H1 (cell line): ENCODE measurements around the gene SHC1. TPM values are rescaled to one million over a fixed set of nuclear protein-coding genes. Genes with fewer than 3 reads are reported as not detected.

Experiments used
- CTCF ChIA-PET: fragments of 300-600 bp; sonication (Branson Sonifier 250); formaldehyde crosslinking; loops from one replicate; lab custom pipeline; 2021; ENCODE audit not compliant: partially characterized antibody; lab: Charles Lee
- POLR2A ChIA-PET: fragments of 300-600 bp; sonication (Branson Sonifier 250); formaldehyde crosslinking; loops from one replicate; lab custom pipeline; 2021; ENCODE audit warnings: inconsistent platforms; ENCODE audit not compliant: partially characterized antibody; lab: Charles Lee
- DNase-seq, 2 experiments: peaks; one replicate each; pipeline versions ENCODE4 v3.0.0 to v3.0.0-alpha.2; 2010 to 2022; ENCODE audit warnings: low spot score in 2 of 2, low read depth in 1 of 2, mixed read lengths in 1 of 2
- FAIRE-seq: peaks from 2 replicates; lab custom pipeline; 2011; peaks lifted over from hg19 to GRCh38; lab: Jason Lieb, UNC
- H2AFZ ChIP-seq: 2 replicates; pipeline ENCODE4 v1.8.1; 2012; ENCODE audit warnings: low read length, inconsistent platforms
- H2AK5ac ChIP-seq: 2 replicates; pipeline ENCODE4 v1.6.1; 2013; ENCODE audit warnings: low read depth, low read length
- H2BK120ac ChIP-seq: replicated peaks from 2 replicates; pipeline ENCODE3; 2013; ENCODE audit warnings: low read depth, low read length, inconsistent platforms
- H2BK12ac ChIP-seq: 2 replicates; pipeline ENCODE4 v1.6.1; 2013; ENCODE audit warnings: low read depth, low read length
- H2BK15ac ChIP-seq: 2 replicates; pipeline ENCODE4 v1.6.1; 2013; ENCODE audit warnings: low read length
- H2BK20ac ChIP-seq: 2 replicates; pipeline ENCODE4 v1.6.1; 2013; ENCODE audit warnings: low read length
- H2BK5ac ChIP-seq: 2 replicates; pipeline ENCODE4 v1.6.1; 2013; ENCODE audit warnings: low read depth, low read length
- H3K14ac ChIP-seq: 2 replicates; pipeline ENCODE4 v1.6.1; 2013; ENCODE audit warnings: inconsistent platforms; ENCODE audit not compliant: insufficient read length
- H3K18ac ChIP-seq: 2 replicates; pipeline ENCODE4 v1.6.1; 2013; ENCODE audit warnings: low read length; ENCODE audit errors: extremely low read depth
- H3K23ac ChIP-seq: 2 replicates; pipeline ENCODE4 v1.6.1; 2013; ENCODE audit warnings: inconsistent platforms; ENCODE audit not compliant: insufficient read length
- H3K23me2 ChIP-seq: 2 replicates; pipeline ENCODE4 v1.6.1; 2013; ENCODE audit warnings: low read depth, low read length
- H3K27ac ChIP-seq: 2 replicates; pipeline ENCODE4 v1.6.1; 2011; ENCODE audit warnings: low read depth, low read length, inconsistent platforms
- H3K27me3 ChIP-seq, 4 experiments: replicated peaks in 1 of 4; 1 replicate in 1 of 4; 2 replicates in 3 of 4; pipeline versions ENCODE4 v1.6.1 to v1.8.1; 2011 to 2013; ENCODE audit warnings: low read length in 3 of 4, mild to moderate bottlenecking in 3 of 4, inconsistent platforms in 2 of 4, mixed read lengths in 2 of 4, moderate library complexity in 1 of 4; ENCODE audit not compliant: control insufficient read depth in 3 of 4, insufficient read depth in 3 of 4; ENCODE audit errors: extremely low read depth in 1 of 4
- H3K36me3 ChIP-seq, 4 experiments: 2 replicates each; pipeline versions ENCODE4 v1.6.1 to v1.8.1; 2011 to 2013; ENCODE audit warnings: mild to moderate bottlenecking in 4 of 4, low read length in 3 of 4, moderate library complexity in 2 of 4, control low read depth in 1 of 4, inconsistent platforms in 1 of 4; ENCODE audit not compliant: insufficient read depth in 4 of 4, control insufficient read depth in 2 of 4
- H3K4ac ChIP-seq: replicated peaks from 2 replicates; pipeline ENCODE3; 2013; ENCODE audit warnings: low read length, low read depth, mixed read lengths, inconsistent platforms; ENCODE audit not compliant: insufficient read length
- H3K4me1 ChIP-seq, 4 experiments: replicated peaks in 1 of 4; 1 replicate in 1 of 4; 2 replicates in 3 of 4; pipeline versions ENCODE4 v1.6.1 to v1.8.1; 2011 to 2013; ENCODE audit warnings: low read length in 3 of 4, inconsistent platforms in 2 of 4, mixed read lengths in 1 of 4; ENCODE audit not compliant: insufficient read depth in 4 of 4, control insufficient read depth in 3 of 4
- H3K4me2 ChIP-seq, 2 experiments: 2 replicates each; pipeline versions ENCODE4 v1.6.1 to v1.8.1; 2011 to 2013; ENCODE audit warnings: low read depth in 2 of 2, low read length in 2 of 2, control low read depth in 1 of 2, inconsistent platforms in 1 of 2, mild to moderate bottlenecking in 1 of 2; ENCODE audit not compliant: insufficient read depth in 1 of 2
- H3K4me3 ChIP-seq, 4 experiments: fragments of 200-600, 300-600 bp in 1 of 4; sonication (generic), shearing (Covaris generic), sonication (Bioruptor Twin) in 1 of 4; 2 replicates each; pipeline versions ENCODE4 v1.5.1 to v1.8.1; 2011 to 2016; ENCODE audit warnings: low read length in 4 of 4, low read depth in 3 of 4, control low read depth in 2 of 4, inconsistent platforms in 2 of 4, mild to moderate bottlenecking in 2 of 4, mixed read lengths in 1 of 4, moderate library complexity in 1 of 4; ENCODE audit not compliant: insufficient read depth in 2 of 4; ENCODE audit errors: extremely low read depth in 1 of 4
- H3K56ac ChIP-seq: replicated peaks from 2 replicates; pipeline ENCODE3; 2013; ENCODE audit warnings: low read depth, mild to moderate bottlenecking, mixed read lengths, low read length, inconsistent platforms; ENCODE audit not compliant: insufficient read length
- H3K79me1 ChIP-seq: 2 replicates; pipeline ENCODE4 v1.6.1; 2013; ENCODE audit warnings: low read depth, low read length, control low read depth
- H3K79me2 ChIP-seq, 2 experiments: 2 replicates each; pipeline versions ENCODE4 v1.6.1 to v1.8.1; 2012 to 2013; ENCODE audit warnings: low read length in 2 of 2, mild to moderate bottlenecking in 2 of 2, inconsistent platforms in 1 of 2; ENCODE audit not compliant: insufficient read depth in 2 of 2, control insufficient read depth in 1 of 2
- H3K9ac ChIP-seq, 4 experiments: replicated peaks in 1 of 4; 1 replicate in 1 of 4; 2 replicates in 3 of 4; pipeline versions ENCODE4 v1.6.1 to v1.8.1; 2011 to 2013; ENCODE audit warnings: low read depth in 3 of 4, low read length in 3 of 4, control low read depth in 2 of 4, mild to moderate bottlenecking in 2 of 4, moderate library complexity in 2 of 4, inconsistent platforms in 1 of 4; ENCODE audit errors: extremely low read depth in 1 of 4
- H3K9me3 ChIP-seq, 2 experiments: 2 replicates each; pipeline versions ENCODE4 v1.6.1 to v1.8.1; 2012 to 2013; ENCODE audit warnings: mild to moderate bottlenecking in 2 of 2, moderate library complexity in 2 of 2, control low read depth in 1 of 2, inconsistent platforms in 1 of 2, low read depth in 1 of 2, low read length in 1 of 2, mixed read lengths in 1 of 2; ENCODE audit not compliant: insufficient read depth in 2 of 2
- H4K20me1 ChIP-seq, 2 experiments: replicated peaks in 1 of 2; 2 replicates each; pipeline versions ENCODE3 to v1.8.1; 2011 to 2013; ENCODE audit warnings: inconsistent platforms in 2 of 2, low read length in 2 of 2, mild to moderate bottlenecking in 1 of 2; ENCODE audit not compliant: insufficient read depth in 2 of 2, control insufficient read depth in 1 of 2
- H4K5ac ChIP-seq: 2 replicates; pipeline ENCODE4 v1.6.1; 2013; ENCODE audit warnings: low read length, low read depth, mixed read lengths, inconsistent platforms; ENCODE audit not compliant: insufficient read length
- H4K8ac ChIP-seq: 2 replicates; pipeline ENCODE4 v1.8.0; 2013; ENCODE audit warnings: mild to moderate bottlenecking, moderate library complexity, low read length, inconsistent platforms; ENCODE audit not compliant: insufficient read depth; ENCODE audit errors: extremely low read depth
- H4K91ac ChIP-seq: replicated peaks from 2 replicates; pipeline ENCODE3; 2013; ENCODE audit warnings: low read length, mixed read lengths, inconsistent platforms; ENCODE audit not compliant: insufficient read length
- HDAC2 ChIP-seq, 2 experiments: fragments of 300-600 bp in 1 of 2; sonication (generic) in 1 of 2; IDR thresholded peaks; 2 replicates each; pipeline ENCODE4 v1.6.1; 2011 to 2012; ENCODE audit warnings: low read depth in 2 of 2, low read length in 2 of 2, mild to moderate bottlenecking in 2 of 2, moderate library complexity in 2 of 2, borderline replicate concordance in 1 of 2, inconsistent platforms in 1 of 2
- JUN ChIP-seq: IDR thresholded peaks from 2 replicates; pipeline ENCODE4 v1.6.1; 2011; ENCODE audit warnings: low read depth, mild to moderate bottlenecking, improper control_type of control experiment, low read length
- POLR2A ChIP-seq, 2 experiments: IDR thresholded peaks; 1 replicate in 1 of 2; 2 replicates in 1 of 2; pipeline ENCODE4 v1.6.1; 2011; ENCODE audit warnings: low read depth in 2 of 2, low read length in 2 of 2, mild to moderate bottlenecking in 2 of 2; ENCODE audit errors: control extremely low read depth in 1 of 2
- RFX5 ChIP-seq: IDR thresholded peaks from 2 replicates; pipeline ENCODE4 v1.6.1; 2011; ENCODE audit warnings: low read depth, low read length, improper control_type of control experiment, borderline replicate concordance
- SIN3A ChIP-seq, 2 experiments: IDR thresholded peaks in 1 of 2; conservative IDR thresholded peaks in 1 of 2; 2 replicates each; pipeline ENCODE4 v1.6.1; 2011 to 2012; ENCODE audit warnings: low read length in 2 of 2, improper control_type of control experiment in 1 of 2, low read depth in 1 of 2, mild to moderate bottlenecking in 1 of 2
- SRF ChIP-seq: IDR thresholded peaks from 2 replicates; pipeline ENCODE4 v1.6.1; 2011; ENCODE audit warnings: mild to moderate bottlenecking, low read depth, low read length, moderate library complexity
- TAF7 ChIP-seq: optimal IDR thresholded peaks from 2 replicates; pipeline ENCODE3; 2011; ENCODE audit warnings: low read depth, mild to moderate bottlenecking, inconsistent platforms, low read length, moderate library complexity, borderline replicate concordance
- TBP ChIP-seq: IDR thresholded peaks from 2 replicates; pipeline ENCODE4 v1.6.1; 2011; ENCODE audit warnings: low read depth, low read length, improper control_type of control experiment
- WGBS, 2 experiments: shearing (Covaris generic) in 1 of 2; methylation state at CpG; one replicate each; pipeline versions ENCODE4 v1.1.6 to v1.1.7; 2013 to 2015; ENCODE audit warnings: low lambda C conversion rate in 2 of 2, mixed read lengths in 2 of 2, inconsistent platforms in 1 of 2, low coverage in 1 of 2, missing lambda C conversion rate in 1 of 2; ENCODE audit not compliant: insufficient replicate concordance in 2 of 2, insufficient coverage in 1 of 2, insufficient read length in 1 of 2; ENCODE audit errors: extremely low coverage in 1 of 2, missing lambda C conversion rate in 1 of 2; 5-methylcytosine and 5-hydroxymethylcytosine counted together
- polyA plus RNA-seq, 7 experiments: library from polyadenylated mRNA; depleted of rRNA in 3 of 7; stranded (reverse) in 5 of 7; unstranded in 2 of 7; fragments of >200 nt in 5 of 7; fragments of 200-250 nt in 2 of 7; gene quantifications; 1 replicate in 5 of 7; 2 replicates in 1 of 7; 4 replicates in 1 of 7; pipeline versions ENCODE4 v1.2.1 to v1.2.3, GENCODE V29; 2011 to 2013; ENCODE audit warnings: missing spikeins in 2 of 7, mixed read lengths in 2 of 7
- total RNA-seq: library from RNA; stranded (reverse); fragmentation: NEBNext Ultra II Directional; extraction: Animal tissue kit (Norgen Biotek cat#: 25700); gene quantifications from 2 replicates; pipeline ENCODE4 v1.2.1, GENCODE V29; 2021
- TF ChIP-seq, protein P1 (sequence below): IDR thresholded peaks from 2 replicates; pipeline ENCODE4 v1.6.1; 2011; ENCODE audit warnings: low read length, improper control_type of control experiment

Gene SHC1
- total and polyA plus RNA-seq, 2 of the 8 experiments (the other 6 are each of a cell fraction or from before 2014, with no cell fraction given) = 177 to 212 TPM

GRCh38 chr1:154974102-154974807 lies 3.7 kb upstream of the SHC1 start, which contains the start of gene CKS1B:
CKS1B (plus strand) TSS chr1:154974681; CDS start chr1:154974746, 65 bp downstream.
- peaks cover under 1 to 8% of the 10 kb centered on the region in 2 experiments for H4K20me1 ChIP-seq
- H3K4me2 ChIP-seq = peak within 1 kb of the TSS; percentile 78 to 94
- ChIA-PET CTCF (interaction anchor here (1.0 to 20.6 kb wide), 7 partner anchors 9 to 137 kb away, joined by 3 to 334 read pairs (median 3); partner anchors contain the start of genes FLAD1 and LENEP), POLR2A (interaction anchor here (0.6 to 42.8 kb wide), 16 partner anchors 7 to 168 kb away, joined by 3 to 702 read pairs (median 4); partner anchors contain the start of genes ADAM15, EFNA3, FLAD1 and LENEP)
- no peaks in the 10 kb centered on the region for H3K9me3 ChIP-seq
- no peak within 1 kb of the TSS for H3K23ac ChIP-seq
- H3K27me3 ChIP-seq = no peaks in the 10 kb centered on the region
- H2AK5ac ChIP-seq = peak within 1 kb of the TSS; percentile 56
- H2AFZ ChIP-seq = no peak within 1 kb of the TSS; the same call in 1 of the 2 replicates
- peak within 1 kb of the TSS; percentile 84 for H4K91ac ChIP-seq
- peak within 1 kb of the TSS; percentile 94 for H4K5ac ChIP-seq
- peaks cover 3% of the 10 kb centered on the region; the same call in 1 of the 2 replicates for H3K79me1 ChIP-seq
- peak within 1 kb of the TSS; percentile 87 to 99 (median 96) for H3K4me3 ChIP-seq
- H2BK120ac ChIP-seq = peak within 1 kb of the TSS; percentile 25
- H3K18ac ChIP-seq = peak within 1 kb of the TSS; percentile 98
- DNase-seq (peak; percentile 91 to 98), FAIRE-seq (peak; percentile 89)
- H3K9ac ChIP-seq = peak within 1 kb of the TSS; percentile 85 to 98 (median 86)
- peaks cover 3 to 13% (median 11%) of the 10 kb centered on the region in 4 experiments; a peak in 6 of 7 replicates for H3K4me1 ChIP-seq
- H2BK20ac ChIP-seq = no peak within 1 kb of the TSS; the same call in 1 of the 2 replicates
- H2BK15ac ChIP-seq = peak within 1 kb of the TSS; percentile 98; the same call in 1 of the 2 replicates
- H4K8ac ChIP-seq = peak within 1 kb of the TSS; percentile 85; the same call in 1 of the 2 replicates
- H3K14ac ChIP-seq = peak within 1 kb of the TSS; percentile 84
- peaks cover 26% of the 10 kb centered on the region for H3K23me2 ChIP-seq
- H3K4ac ChIP-seq = peak within 1 kb of the TSS; percentile 42
- peak within 1 kb of the TSS; percentile 59 for H3K56ac ChIP-seq
- 1% methylated on average over 43 of the region's 47 CpGs; no CpG with 5 or more reads in 1 of the 2 experiments for WGBS, 2 experiments
- peak within 1 kb of the TSS; percentile 93 for H2BK12ac ChIP-seq
- H3K36me3 ChIP-seq = peaks cover 4 to 12% (median 10%) of the 10 kb centered on the region in 4 experiments
- peak within 1 kb of the TSS; percentile 95 for H3K27ac ChIP-seq
- peaks cover 24 to 54% of the 10 kb centered on the region in 2 experiments for H3K79me2 ChIP-seq
- peak within 1 kb of the TSS; percentile 99 for H2BK5ac ChIP-seq
- TF ChIP-seq, protein P1, sequence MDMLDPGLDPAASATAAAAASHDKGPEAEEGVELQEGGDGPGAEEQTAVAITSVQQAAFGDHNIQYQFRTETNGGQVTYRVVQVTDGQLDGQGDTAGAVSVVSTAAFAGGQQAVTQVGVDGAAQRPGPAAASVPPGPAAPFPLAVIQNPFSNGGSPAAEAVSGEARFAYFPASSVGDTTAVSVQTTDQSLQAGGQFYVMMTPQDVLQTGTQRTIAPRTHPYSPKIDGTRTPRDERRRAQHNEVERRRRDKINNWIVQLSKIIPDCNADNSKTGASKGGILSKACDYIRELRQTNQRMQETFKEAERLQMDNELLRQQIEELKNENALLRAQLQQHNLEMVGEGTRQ = no peak
- TF ChIP-seq RFX5 (no peak), TBP (peak; percentile 63), POLR2A (IDR thresholded peaks at IDR 0.05; ENCODE audit: control extremely low read depth in 1 of 2, low read depth in 2 of 2, low read length in 2 of 2) (peak; percentile 46 to 82), HDAC2 (IDR thresholded peaks at IDR 0.05; ENCODE audit: borderline replicate concordance in 1 of 2, low read depth in 2 of 2, low read length in 2 of 2) (0 out of 4 replicates have a peak, but pooled peaks of 1 of the 2 experiments have one; percentile 16), SIN3A (conservative IDR thresholded peaks at IDR 0.05 in 1 of 2, IDR thresholded peaks at IDR 0.05 in 1 of 2; ENCODE audit: low read depth in 1 of 2, low read length in 2 of 2) (peak; percentile 17 to 74; a peak in 2 of 4 replicates), SRF (no peak), JUN (no peak), TAF7 (peak; percentile 13)
